H54 (cell line): ENCODE results near the gene CD80.

ENCODE experiments used
- DNase-seq: peaks from one replicate; pipeline ENCODE4 v3.0.0; 2011; ENCODE audit warnings: low spot score, mixed read lengths; ENCODE audit not compliant: insufficient read length
- FAIRE-seq: peaks from 3 replicates; lab custom pipeline; 2011; peaks lifted over from hg19 to GRCh38; lab: Jason Lieb, UNC
- POLR2A ChIP-seq: IDR thresholded peaks from 2 replicates; pipeline ENCODE4 v1.6.1; 2011; ENCODE audit warnings: low read depth, mild to moderate bottlenecking, low read length

Gene CD80

DNA sequence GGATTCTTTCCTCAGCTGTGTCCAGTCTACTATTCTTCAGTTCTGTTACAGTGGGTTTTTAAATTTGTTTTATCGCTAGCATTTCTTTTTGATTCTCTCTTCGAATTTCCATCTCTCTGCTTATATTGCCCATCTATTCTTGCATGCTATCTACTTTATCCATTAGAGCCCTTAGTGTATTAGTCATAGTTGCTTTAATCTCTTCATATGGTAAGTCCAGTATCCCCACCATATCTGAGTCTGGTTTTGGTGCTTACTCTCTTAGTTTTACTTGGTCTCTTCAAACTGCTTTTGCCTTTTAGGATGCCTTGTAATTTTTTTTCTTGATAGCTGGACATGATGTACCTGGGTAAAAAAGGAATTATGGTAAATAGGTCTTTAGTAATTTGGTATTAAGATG, 52.0 kb downstream of the CD80 start:
- DNase-seq: no peak
- FAIRE-seq: no peak
- TF ChIP-seq POLR2A: no peak

DNA sequence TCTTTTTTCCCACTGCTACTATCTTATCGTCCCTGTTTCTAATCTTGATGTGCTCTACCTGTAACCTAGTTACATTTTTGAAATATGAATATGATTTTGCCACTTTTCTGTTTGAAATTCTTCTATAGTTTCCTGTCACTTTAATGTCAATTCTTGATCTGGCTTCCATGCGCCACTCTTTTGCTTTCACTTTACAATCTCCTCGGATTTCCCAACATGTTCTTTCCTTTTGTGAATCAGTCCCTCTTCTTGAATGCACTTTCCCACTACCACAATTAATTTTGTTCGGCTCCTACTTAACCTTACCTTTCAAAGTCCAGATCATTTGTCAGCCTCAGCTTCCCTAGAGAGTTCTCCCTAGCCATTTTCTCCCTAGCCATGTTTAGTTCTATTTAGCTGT, 52.8 kb downstream of the CD80 start:
- DNase-seq: no peak
- peak; percentile 36 for FAIRE-seq
- TF ChIP-seq POLR2A: no peak

- DNase-seq (no peak), FAIRE-seq (peak; percentile 38)
- TF ChIP-seq POLR2A: no peak
Observed at GRCh38 chr3:119500901-119501300, 58.5 kb downstream of the CD80 start.

DNA sequence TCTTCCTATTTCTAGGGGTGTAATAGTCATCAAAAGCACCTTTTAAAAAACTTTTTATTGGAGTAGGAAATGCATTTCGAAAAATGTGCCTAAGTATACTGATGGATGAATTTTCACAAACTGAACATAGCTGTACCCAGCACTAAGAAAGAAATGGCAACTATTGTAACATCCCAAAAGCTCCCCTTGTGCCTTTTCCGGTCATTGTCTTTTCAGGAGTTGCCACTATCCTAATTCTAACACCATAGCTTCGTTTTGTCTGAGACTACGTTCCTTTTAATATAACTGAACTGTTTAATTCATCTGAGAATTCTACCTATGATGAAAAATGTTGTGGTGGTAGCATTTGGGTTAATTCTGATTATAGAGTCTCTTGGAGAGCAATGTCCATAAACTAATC, 59.1 kb downstream of the CD80 start:
- FAIRE-seq (no peak), DNase-seq (no peak)
- TF ChIP-seq POLR2A: no peak

DNA sequence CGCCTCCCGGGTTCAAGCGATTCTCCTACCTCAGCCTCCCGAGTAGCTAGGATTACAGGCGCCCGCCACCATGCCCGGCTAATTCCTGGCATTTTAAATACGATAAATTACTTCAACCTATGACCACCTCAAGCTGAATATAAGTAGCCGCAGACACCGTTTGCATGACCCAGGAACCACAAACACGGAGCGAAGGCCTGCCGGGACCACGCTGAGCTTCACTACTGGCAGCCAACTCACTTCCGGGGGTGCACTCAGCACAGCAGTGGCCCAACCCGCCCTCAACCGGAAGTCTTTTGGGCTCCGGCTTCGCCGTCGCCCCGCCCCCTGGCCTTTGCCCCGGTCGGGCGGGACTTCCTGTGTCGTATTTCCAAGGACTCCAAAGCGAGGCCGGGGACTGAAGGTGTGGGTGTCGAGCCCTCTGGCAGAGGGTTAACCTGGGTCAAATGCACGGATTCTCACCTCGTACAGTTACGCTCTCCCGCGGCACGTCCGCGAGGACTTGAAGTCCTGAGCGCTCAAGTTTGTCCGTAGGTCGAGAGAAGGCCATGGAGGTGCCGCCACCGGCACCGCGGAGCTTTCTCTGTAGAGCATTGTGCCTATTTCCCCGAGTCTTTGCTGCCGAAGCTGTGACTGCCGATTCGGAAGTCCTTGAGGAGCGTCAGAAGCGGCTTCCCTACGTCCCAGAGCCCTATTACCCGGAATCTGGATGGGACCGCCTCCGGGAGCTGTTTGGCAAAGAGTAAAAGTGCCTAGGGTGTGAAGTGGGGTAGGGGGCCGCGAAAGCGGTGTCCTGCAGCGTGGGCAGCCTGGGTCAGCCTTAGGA, 61.0 kb downstream of the CD80 start, which contains the start of gene TIMMDC1:
Gene TIMMDC1, plus strand, starts transcription at position 362 of the 826 bp plus-strand sequence. Its CDS starts 187 bp downstream, at position 549.
- peak; percentile 81 for TF ChIP-seq POLR2A
- peak; percentile 88 for FAIRE-seq
- peak; percentile 94 for DNase-seq

GRCh38 chr3:119497820-119498185, 61.6 kb downstream of the CD80 start:
- no peak for FAIRE-seq
- TF ChIP-seq POLR2A: no peak
- DNase-seq: no peak

GRCh38 chr3:119494597-119494996, 64.8 kb downstream of the CD80 start:
- FAIRE-seq (no peak), DNase-seq (no peak)
- TF ChIP-seq POLR2A: no peak

- DNase-seq (no peak), FAIRE-seq (no peak)
- no peak for TF ChIP-seq POLR2A
Observed at GRCh38 chr3:119492810-119493209, 66.6 kb downstream of the CD80 start.

GRCh38 chr3:119492128-119492527, 67.3 kb downstream of the CD80 start:
- DNase-seq (no peak), FAIRE-seq (no peak)
- no peak for TF ChIP-seq POLR2A

GRCh38 chr3:119490153-119490552, 69.3 kb downstream of the CD80 start:
- FAIRE-seq: no peak

DNA sequence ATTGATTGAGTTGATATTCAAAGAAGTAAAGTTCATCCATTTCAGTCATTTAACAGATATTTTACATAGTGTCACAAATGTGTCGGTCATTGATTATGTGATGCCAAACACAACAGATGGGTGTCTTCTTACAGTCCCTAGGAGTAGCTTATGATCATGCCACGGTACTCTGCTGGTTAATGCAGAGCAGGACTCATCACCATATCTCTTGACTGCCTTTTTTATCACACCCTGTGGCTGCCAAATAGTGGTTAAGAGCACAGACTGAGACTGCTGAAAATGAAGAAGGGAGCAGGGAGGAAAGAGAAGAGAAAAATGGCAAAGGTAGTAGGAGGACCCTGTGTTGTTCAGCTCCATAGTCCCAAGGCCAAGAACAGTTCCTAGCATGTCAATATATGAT, 73.9 kb downstream of the CD80 start:
- FAIRE-seq (no peak), DNase-seq (no peak)
- TF ChIP-seq POLR2A: no peak

More at GRCh38 chr3:119490153-119490552, 69.3 kb downstream of the CD80 start:
- TF ChIP-seq POLR2A: no peak
- DNase-seq: no peak

GRCh38 chr3:119483101-119483500, 76.3 kb downstream of the CD80 start:
- TF ChIP-seq POLR2A: no peak
- FAIRE-seq (no peak), DNase-seq (no peak)

GRCh38 chr3:119481079-119481478, 78.3 kb downstream of the CD80 start:
- TF ChIP-seq POLR2A: no peak
- DNase-seq: no peak
- FAIRE-seq: no peak
